T-helper 2 cell (primary cell): ENCODE data around the gene KIF1B.
"Not testable (repeated sequence)": the region's sequence is repeated elsewhere in the genome, so short reads cannot be mapped to it uniquely, and the experiment has no call there.

Experiments used
- DNase-seq, 5 experiments: peaks; one replicate each; pipeline versions ENCODE4 v3.0.0 to v3.0.0-alpha.2; 2012 to 2022

Gene KIF1B

DNA sequence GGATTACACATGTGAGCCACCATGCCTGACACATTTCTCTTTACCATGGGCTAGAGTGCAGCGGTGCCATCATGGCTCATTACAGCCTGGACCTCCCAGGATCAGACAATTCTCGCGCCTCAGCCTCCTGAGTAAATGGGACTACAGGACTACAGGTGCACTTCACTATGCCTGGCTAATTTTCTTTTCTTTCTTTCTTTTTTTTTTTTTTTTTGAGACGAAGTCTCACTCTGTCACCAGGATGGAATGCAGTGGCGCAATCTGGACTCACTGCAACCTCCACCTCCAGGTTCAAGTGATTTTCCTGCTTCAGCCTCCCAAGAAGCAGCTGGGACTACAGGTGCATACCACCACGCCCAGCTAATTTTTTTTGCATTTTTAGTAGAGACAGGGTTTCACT is 14.8 kb upstream of the KIF1B start:
- DNase-seq, result no peak

DNA sequence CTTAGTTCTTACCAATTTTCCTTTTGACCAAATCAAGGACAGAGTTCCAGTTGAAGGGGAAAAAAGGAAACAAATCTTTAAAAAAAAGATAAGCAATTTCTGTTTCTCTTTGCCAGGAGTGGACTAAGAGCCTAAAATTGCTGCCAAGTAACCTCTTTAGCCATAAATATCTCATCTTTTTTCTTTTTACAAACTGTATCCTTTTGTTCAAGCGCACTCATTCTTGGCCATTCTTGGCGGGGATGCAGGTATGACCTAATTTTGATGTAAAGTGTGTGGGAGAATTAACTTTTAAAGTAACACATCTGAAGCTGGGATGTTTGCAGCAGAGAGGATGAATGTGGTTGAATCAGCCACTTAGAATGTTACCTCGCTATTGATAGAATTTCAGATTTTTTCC is 13.4 kb upstream of the KIF1B start:
- no peak for DNase-seq

DNA sequence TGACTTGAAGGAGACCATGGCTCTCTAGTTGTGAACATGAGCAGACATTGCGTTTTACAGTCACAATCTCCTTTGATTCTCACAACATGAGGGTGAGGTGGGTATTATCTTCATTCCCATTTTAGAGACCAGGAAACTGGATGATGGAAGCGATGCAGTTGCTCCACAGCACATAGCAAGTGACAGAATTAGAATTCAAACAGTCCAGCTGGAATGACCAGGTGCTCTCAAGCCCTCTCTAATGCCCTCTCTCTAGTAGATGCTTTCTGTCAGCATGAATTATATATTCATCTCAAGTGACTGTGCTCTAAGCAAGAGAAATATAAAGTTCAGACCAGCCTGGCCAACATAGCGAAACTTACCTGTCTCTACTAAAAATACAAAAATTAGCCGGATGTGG is 9.8 kb upstream of the KIF1B start:
- no peak for DNase-seq

DNA sequence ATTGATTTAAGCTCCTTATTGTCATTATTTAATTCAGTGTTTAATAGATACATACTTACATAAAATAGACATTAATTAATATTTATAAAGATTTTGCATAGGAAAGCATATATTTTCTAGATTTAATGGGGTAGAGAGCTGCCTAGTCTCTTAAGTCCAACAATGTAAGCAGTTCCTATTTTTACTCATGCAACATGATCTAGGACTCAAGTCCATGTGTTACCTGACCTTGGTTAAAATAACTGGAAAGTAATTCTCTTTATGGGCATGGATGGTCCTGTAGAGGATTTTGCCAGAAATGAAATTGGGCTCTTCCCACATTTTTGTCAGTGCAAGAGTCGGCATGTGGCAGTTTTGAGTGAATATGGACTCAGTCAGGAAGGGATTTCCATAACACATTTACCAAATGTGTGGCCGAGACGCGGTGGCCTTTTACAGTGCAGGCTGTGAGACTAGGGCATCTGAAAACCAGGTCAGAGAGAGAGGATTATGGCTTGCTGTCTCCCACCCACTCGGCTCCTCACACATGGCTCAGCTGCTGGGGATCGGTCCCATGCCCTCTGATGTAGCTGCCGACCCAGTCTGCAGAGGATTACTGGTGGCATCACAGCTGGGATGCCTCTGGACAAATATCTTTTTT is 6.2 kb upstream of the KIF1B start:
- no peak for DNase-seq

DNA sequence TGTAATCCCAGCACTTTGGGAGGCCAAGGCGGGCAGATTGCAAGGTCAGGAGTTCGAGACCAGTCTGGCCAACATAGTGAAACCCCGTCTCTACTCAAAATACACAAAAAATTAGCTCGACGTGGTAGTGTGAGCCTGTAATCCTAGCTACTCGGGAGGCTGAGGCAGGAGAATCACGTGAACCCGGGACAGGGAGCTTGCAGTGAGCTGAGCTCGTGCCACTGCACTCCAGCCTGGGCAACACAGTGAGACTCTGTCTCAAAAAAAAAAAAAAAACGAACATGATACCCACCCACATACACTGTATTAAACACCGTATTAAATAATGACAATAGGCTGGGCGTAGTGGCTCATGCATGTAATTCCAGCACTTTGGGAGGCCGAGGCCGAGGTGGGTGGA is 5.2 kb upstream of the KIF1B start:
- not testable (repeated sequence) for DNase-seq

DNA sequence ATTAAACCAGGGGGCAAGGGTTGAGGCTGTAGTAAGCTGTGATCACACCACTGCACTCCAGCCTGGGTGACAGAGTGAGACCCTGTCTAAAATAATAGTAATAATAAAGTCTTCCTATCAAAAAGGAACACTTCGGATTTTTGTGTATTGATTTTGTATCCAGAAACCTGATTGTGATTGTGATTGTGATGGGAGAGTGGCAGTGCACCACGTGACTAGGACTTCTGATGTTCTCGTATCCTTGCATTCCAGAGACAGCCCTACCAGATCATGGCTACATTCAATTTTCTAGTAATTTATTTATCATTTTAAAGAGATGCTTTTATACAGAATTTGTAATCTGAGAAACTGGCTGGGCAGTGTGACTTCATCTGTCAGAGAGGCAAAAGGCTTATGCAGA is 2.6 kb upstream of the KIF1B start:
- no peak for DNase-seq

DNA sequence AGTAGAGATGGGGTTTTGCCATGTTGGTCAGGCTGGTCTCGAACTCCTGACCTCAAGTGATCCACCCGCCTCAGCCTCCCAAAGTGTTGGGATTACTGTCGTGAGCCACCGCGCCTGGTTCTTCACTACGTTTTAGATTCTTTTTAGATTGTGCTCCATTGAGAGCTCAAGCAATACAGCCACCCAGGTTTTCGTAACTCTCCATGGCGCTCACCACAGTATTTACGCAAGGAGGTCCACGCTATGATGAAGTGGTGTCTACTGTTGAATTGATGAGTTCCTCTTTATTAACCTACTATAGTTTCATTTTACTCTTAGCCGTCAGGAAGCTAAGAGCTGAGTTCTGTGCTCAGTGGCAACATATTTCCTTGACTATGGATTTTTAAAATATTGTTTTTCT is 1.8 kb upstream of the KIF1B start:
- DNase-seq, result no peak

DNA sequence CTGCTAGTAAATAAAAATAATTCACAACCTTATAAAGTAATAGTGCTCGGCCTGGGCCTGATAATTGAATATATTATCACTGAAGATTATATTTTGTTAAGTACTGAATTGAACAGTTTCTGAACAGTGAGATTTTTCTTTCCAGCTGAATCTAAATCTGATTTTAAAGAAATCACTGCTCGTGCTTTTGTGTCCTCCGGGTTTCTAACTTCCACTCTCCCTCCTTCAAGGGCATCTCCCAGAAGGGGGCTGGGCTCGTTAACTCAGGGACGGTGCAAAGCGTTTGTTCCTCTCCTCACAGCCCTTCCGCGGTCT is 823 bp upstream of the KIF1B start:
- no peak for DNase-seq

DNA sequence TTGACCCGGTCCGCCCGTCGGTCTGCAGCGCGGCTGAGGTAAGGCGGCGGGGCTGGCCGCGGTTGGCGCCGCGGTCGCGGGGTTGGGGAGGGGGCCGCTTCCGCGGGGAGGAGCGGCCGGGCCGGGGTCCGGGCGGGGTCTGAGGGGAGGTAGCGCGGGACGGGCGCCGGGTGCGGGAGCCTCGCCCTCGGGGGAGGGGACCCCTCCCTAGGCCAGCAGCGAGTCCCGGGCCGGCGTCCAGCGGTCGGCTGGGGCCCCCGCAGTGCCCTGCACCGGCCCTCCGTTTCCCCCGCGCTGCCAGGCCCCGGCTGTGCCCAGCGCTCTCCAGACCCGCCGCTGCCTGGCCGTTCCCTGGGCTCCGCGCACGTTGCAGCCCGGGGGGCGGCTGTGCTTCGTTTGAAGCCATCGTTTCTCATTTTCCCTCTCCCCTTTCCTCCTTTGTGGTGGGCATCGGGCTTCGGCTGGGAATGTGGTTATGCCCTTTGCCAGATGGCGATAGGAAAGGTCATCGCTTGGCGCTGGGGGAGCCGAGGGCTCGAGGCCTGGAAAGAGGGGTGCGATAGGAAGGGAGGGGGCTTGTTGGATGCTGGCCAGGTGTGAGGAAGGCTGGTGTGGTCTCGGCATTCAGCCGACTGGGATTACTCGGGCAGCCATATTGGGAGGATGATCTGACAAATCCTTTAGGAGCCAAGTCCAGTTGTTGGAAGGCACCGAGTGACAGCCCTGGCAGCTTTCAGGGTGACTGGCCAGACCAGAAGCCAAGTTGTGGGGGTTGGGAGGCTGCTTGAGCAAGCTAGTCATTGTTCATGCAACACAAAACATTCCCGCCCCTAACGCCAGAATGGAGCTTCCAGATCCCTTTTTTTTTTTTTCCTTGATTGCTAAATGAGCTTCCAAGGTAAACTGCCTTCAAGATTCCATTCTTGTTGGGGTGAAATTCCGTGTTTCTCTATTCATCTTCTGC is 753 bp downstream of the KIF1B start:
- peak in 2 of 5 experiments; percentile 4 to 49 for DNase-seq

DNA sequence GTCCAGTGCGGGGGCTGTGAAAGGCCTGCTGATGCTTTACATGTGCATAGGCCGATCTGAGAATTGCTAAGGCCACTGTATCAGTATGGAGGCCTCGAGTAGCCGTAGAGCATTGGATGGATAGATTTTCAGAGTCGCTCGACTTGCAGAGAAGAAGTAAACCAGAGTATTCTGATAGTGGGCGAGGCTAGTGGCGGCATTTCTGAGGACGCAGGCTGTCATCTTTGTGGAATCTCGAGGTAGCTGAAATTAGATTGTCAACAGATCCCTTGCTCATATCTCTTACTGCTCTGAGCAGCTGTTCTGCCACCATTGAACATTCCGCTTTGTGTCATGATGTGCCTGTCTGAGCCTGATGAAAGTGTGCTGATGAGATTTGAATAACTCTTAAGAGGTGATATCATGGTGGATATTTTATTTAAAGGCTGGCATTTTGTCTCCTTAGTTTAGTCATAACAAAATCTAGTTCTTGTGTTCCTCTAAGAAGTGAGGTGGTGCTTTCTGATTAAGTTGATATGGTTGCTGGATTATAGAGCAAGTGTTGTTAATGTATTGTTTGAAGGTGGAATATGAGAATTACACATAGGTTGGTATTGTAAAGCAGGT is 1.5 kb downstream of the KIF1B start:
- DNase-seq, result peak in 1 of 5 experiments; percentile 56

DNA sequence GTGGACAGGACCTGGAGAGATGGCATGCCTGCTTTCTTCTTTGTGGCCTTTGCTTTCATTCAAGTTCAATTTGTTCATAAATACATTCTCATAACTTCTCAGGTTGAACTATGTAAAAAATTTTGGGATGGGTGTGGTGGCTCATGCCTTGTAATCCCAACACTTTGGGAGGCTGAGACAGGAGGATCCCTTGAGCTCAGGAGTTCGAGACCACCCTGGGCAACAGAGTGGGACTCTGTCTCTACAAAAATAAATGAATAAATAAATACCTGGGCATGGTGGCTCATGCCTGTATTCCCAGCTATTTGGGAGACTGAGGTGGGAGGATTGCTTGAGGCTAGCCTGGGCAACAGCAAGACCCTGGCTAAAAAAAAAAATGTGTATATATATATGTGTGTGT is 2.1 kb downstream of the KIF1B start:
- DNase-seq, result no peak

DNA sequence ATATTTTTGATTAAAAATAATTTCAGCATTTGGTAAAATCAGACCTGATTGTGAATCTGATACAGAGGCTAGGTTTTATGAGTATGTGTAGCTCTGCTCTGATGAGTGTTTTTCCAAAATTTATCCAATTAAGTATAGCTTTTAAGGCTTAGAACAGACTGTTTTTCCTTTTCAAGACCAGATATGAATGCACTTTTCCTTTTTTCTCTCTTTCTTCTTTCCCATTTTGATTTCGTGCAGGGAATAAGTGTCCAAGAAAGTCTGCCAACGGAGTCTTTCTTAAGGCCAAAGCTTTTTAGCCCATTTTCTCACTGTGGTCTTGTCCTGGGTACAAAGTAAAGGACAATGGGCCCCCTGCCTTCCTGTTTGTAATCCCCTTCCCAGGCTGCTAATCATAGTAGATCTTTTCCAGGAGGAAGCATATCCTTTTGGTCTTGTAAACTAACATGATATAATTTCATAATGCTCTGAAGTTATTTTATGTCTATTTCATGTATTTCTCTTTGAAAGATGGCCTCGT is 2.9 kb downstream of the KIF1B start:
- no peak for DNase-seq

DNA sequence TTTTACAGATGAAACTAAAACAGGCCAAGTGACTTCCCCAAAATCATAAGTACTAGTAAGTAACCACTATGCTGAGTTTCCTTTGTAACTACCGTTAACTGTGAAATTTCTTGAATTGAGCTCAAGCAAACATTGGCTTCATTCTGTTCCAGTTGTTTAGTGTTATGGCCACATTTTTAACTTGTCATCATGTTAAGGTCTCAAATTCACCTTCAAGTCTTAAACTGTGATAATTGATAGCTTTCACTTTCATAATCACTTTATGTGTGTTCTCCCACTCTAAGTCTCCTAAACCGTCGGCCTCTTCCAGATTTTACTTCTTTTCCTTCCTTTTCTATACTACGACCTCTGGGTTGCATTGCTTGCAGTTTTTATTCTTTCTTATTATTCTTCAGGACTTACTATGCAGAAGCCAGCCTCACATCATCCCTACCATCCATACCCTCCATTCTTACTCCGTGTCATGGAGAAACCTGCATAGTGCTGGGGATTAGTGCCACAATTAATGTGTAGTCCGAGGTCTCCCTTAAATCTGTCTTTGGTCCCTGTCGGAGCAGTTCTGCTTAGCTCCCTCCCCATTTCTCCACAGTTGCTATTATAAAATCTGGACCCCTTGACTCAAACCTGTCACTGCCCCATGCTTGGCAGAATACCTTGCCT is 5.8 kb downstream of the KIF1B start:
- DNase-seq, result peak in 1 of 5 experiments; percentile 49

DNA sequence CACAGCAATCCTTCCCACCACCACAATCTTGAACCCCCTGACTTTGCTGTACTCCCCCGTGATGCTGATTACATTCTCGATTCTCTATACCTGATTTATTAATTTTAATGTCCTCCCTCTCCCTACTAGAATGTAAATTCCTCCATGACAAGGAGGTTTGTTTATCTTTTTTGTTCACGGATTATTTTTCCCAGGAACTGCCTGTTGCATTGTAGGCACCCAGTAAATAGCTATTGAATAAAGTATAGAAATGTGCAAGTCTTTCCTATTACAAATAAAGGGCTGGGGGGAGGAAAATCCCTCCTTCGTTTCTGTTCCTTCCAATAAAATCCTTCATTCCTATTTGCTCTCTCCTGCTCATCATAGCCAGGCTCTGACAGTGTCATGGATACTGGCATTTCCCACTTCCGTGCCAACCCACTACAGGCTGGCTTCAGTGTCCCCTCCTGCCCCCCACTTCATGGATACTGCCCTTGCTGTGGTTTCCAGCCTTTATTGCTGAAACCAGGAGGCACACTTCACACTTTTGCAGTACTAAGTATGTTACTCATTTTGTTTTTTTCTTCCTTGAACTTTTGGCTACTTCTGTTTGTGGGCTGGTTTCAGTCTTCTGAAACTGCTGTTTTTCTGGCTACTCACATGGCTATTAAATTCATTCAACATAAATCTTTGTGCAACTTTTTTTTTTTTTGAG is 7.5 kb downstream of the KIF1B start:
- DNase-seq, result peak in 1 of 5 experiments; percentile 52

DNA sequence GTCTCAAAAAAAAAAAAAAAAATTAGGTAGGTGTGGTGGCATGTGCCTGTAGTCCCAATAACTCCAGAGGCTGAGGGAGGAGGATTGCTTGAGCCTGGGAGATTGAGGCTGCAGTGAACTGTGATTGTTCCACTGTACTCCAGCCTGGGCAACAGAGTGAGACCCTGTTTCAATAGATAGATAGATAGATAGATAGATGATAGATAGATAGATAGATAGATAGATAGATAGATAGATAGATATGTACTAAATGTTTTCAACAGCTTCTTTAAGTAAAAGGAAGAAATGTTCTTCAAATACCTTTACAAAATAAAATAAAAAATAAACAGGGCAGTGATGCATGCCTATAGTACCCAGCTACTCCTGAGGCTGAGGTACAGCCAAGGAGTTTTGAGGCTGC is 9.8 kb downstream of the KIF1B start:
- no peak for DNase-seq

DNA sequence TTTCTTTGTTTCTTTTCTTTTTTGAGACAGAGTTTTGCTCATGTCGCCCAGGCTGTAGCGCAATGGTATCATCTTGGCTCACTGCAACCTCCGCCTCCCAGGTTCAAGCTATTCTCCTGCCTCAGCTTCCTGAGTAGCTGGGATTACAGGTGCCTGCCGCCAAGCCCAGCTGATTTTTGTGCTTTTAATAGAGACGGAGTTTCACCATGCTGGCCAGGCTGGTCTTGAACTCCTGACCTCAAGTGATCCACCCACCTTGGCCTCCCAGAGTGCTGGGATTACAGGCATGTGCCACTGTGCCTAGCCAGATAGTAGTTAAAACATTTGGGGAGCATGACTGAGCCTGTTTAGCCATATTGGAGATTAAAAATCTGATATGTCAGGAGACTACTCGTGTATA is 10.3 kb downstream of the KIF1B start:
- not testable (repeated sequence) for DNase-seq

DNA sequence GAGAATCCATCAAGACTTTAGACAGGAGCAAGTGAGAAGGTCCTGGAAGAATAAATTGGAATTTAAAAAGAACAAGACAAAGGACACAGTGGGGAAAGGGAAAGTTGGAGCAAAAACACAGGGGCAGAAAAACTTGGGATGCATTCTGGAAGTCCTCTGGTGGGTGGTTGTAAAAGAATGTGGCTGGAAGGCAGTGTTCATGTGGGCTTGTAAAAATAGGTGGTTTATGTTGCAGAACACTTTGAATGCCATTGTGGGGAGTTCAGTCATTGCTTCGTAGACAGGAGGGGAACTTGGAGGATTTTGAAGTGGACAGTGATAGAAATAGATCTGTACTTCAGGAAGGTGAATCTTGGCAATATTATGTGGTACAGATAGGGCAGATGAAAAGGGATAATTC is 15.2 kb downstream of the KIF1B start:
- DNase-seq, result no peak

DNA sequence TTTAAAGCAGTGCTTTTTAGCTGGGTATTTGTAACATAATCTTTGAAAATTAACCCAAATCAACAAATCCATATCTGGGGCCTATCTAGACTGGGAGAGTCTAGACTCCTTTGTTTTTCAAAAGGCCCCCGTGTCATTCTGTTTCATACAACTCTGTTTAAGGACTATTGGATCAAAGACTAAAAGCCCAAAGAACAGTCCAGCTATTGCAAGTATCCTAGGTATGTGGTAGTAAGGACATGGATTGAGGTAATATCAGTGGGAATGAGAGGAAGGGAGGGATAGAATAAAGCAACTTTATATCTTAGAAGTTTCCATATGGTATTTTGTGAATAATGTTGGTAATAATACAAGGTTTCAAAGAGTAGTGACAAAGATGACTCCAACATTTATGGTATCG is 18.2 kb downstream of the KIF1B start:
- no peak for DNase-seq

DNA sequence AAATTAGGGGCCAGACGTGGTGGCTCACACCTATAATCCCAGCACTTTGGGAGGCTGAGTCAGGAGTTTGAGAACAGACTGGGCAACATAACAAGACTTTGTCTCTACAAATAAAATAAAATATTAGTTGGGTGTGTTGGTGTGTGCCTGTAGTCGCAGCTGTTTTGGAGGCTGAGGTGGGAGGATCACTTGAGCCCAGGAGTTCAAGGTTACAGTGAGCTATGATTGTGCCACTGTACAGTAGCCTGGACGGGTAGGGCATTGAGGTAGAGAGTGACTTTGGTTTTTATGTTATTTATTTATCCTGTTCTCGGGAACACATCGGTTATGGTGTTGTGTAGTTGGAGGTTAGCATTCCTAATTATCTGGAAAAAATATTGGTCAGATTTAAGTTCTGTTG is 19.5 kb downstream of the KIF1B start:
- no peak for DNase-seq

DNA sequence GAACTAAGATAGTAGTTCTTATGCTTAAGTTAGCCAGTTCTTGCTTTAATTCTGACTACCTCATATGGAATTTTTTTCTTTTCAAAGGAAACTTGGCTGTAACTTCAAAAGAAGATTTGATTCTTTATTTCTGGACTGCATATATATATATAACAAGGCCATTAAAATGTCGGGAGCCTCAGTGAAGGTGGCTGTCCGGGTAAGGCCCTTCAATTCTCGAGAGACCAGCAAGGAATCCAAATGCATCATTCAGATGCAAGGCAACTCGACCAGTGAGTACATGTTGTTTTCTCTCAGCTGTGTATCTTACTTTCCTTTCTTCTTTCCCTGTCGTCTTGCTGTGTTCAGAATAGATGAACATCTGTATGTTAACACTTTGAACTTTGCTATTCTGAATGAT is 21.8 kb downstream of the KIF1B start:
- no peak for DNase-seq

DNA sequence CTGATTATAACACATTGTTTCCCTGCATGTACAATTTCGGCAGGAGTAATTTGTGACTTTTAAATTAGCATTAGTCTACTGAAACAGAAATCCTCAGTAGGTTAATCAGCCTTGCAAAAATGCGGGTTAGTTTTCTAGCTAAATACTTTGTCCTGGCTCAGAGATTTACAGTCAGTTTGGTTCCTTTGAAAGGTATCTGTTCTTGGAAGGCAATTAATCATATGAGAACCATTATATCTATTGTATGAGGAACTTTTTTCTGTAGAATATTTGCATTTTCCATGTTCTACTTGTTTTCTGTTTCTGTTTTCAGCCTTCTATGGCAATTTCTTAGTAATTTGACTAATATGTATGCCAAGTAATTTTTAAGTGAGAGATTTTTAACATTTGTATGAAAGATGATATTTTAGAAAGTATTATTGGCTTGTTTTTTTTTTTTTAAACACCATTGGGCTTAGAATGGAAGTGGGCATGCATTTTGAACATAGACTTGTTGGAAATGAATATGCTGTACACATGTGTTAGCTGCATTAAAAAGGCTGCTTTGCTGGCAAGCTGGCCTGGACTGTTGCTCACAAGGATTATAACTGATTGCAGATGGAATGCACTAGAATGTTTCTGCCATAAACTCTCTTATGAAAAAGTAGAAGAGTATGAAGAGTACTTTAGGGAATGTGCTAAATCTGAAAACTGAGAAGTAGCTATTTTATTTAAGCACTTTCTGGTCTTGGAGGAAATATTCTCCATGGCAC is 26.2 kb downstream of the KIF1B start:
- DNase-seq, result no peak

DNA sequence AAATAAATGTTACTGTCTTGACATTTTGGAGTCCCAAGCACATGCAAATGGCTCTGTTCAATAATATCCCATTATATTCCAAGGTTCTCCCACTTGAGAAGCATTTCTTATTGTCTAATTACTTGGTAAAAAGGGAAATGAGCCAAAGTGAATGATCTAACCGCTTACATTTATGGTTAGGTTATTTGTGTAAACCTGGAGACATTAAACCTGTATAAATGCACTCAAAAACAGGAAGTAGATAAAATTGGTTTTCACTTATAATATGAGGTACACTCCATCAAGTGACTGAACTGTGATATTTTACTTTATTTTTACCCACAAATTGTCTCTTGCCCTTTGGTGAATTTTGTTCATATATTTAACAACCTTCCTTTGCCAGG is 26.8 kb downstream of the KIF1B start:
- no peak for DNase-seq
